Measurements from ENCODE around the gene WDR82. TPM values are rescaled to one million over a fixed set of nuclear protein-coding genes. Genes with fewer than 3 reads are reported as not detected.
A peak's percentile ranks its signal among the peaks of the same experiment; 100 is the strongest.

WDR82 gene
- total RNA-seq, 1 experiment from 2014 or later, result 44.5 TPM

- no peaks in the 10 kb centered on the region for H3K9me2 ChIP-seq (ENCODE audit: insufficient read depth)
- no peaks in the 10 kb centered on the region for H3K27me3 ChIP-seq (ENCODE audit: insufficient read depth, low read depth)
- TF ChIP-seq CTCF (conservative IDR thresholded peaks at IDR 0.05) (no peak), EZH2 (IDR thresholded peaks at IDR 0.05; ENCODE audit: low read depth) (no peak)
- H3K9me3 ChIP-seq (ENCODE audit: insufficient read depth, low read depth), result no peaks in the 10 kb centered on the region
- H3K4me2 ChIP-seq, result no peak overlapping the region
- DNase-seq, result no peak
- no peaks in the 10 kb centered on the region for H3K4me1 ChIP-seq (replicated peaks; ENCODE audit: insufficient read depth)
- ChIA-PET POLR2A (ENCODE audit: unreplicated experiment) (no interaction called here), CTCF (no interaction called here)
- H3K4me3 ChIP-seq, result no peak overlapping the region
- H3F3A ChIP-seq (ENCODE audit: insufficient read depth, low read depth), result 0 out of 2 replicates have a peak, but pooled peaks cover 3% of the 10 kb centered on the region
- no peak overlapping the region for H3K27ac ChIP-seq
- no peak overlapping the region for H2AFZ ChIP-seq
- no peaks in the 10 kb centered on the region; the same call in 1 of the 2 replicates for H3K79me2 ChIP-seq (ENCODE audit: low read depth)
- peaks cover 9% of the 10 kb centered on the region for H4K20me1 ChIP-seq (ENCODE audit: insufficient read depth)
- peaks cover 7% of the 10 kb centered on the region; the same call in 1 of the 2 replicates for H3K36me3 ChIP-seq (ENCODE audit: low read depth)
- intact Hi-C loops (cut with micrococcal nuclease; ENCODE audit: unreplicated experiment), result no loop called here
- BruUV-seq (replicated peaks), result TSS peak; percentile 28
These were observed 49.6 kb downstream of the WDR82 start for GRCh38 chr3:52228751-52229291.

DNA sequence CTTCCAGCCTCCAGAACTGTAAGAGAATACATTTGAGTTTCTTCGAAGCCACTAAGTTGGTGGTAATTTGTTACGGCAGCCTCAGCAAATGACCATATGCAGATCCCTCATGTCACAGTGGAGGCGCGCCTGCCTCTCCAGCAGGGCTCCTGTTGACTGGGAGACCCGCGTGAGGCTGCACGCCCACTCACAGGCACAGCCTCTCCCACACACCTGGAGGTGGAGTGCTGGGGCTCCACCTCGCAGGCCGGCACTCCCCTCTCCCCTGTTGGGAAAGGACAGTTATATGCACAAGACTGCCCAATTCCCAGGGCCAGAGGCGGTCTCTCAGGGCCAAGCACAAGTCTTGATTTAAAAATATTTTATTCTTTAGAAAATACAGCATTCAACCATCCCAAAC, 50.2 kb downstream of the WDR82 start:
- no peak for DNase-seq
- H3K9me3 ChIP-seq (ENCODE audit: insufficient read depth, low read depth), result no peaks in the 10 kb centered on the region
- no peak overlapping the region for H3K27ac ChIP-seq
- H3K4me1 ChIP-seq (replicated peaks; ENCODE audit: insufficient read depth), result no peaks in the 10 kb centered on the region
- no peak overlapping the region for H3K4me3 ChIP-seq
- ChIA-PET POLR2A (ENCODE audit: unreplicated experiment) (no interaction called here), CTCF (no interaction called here)
- H3K4me2 ChIP-seq, result no peak overlapping the region
- no TSS peak for BruUV-seq (replicated peaks)
- H3K27me3 ChIP-seq (ENCODE audit: insufficient read depth, low read depth), result no peaks in the 10 kb centered on the region
- H3K9me2 ChIP-seq (ENCODE audit: insufficient read depth), result no peaks in the 10 kb centered on the region
- no peak for TF ChIP-seq EZH2 (IDR thresholded peaks at IDR 0.05; ENCODE audit: low read depth)
- no peak for TF ChIP-seq CTCF (conservative IDR thresholded peaks at IDR 0.05)
- peaks cover 9% of the 10 kb centered on the region for H4K20me1 ChIP-seq (ENCODE audit: insufficient read depth)
- H2AFZ ChIP-seq, result no peak overlapping the region
- H3K36me3 ChIP-seq (ENCODE audit: low read depth), result peaks cover 7% of the 10 kb centered on the region; the same call in 1 of the 2 replicates
- no peaks in the 10 kb centered on the region; the same call in 1 of the 2 replicates for H3K79me2 ChIP-seq (ENCODE audit: low read depth)
- H3F3A ChIP-seq (ENCODE audit: insufficient read depth, low read depth), result 0 out of 2 replicates have a peak, but pooled peaks cover 3% of the 10 kb centered on the region
- intact Hi-C loops (cut with micrococcal nuclease; ENCODE audit: unreplicated experiment), result no loop called here

DNA sequence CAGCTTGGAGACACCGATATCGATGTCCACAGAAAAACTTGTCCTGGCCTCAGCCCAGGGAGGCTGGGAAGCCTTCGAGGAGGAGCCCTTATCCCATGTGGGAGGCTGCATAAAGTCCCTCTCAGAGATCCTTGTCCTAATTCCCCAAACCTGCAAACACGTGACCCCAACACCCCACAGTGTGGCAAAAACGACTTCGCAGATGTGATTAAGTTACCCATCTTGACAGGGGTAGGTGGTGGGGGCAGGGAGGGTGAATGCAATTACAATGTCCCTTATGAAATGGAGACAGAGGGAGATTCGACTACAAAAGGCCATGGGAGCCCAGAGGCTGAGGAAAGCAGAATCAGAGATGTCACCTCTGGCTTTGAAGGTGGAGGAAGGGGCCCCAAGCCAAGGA, 50.7 kb downstream of the WDR82 start:
- H3K4me2 ChIP-seq, result no peak overlapping the region
- H3K27me3 ChIP-seq (ENCODE audit: insufficient read depth, low read depth), result no peaks in the 10 kb centered on the region
- no peak overlapping the region for H3K4me3 ChIP-seq
- peaks cover 5% of the 10 kb centered on the region for H4K20me1 ChIP-seq (ENCODE audit: insufficient read depth)
- no peak overlapping the region for H2AFZ ChIP-seq
- no peak for TF ChIP-seq CTCF (conservative IDR thresholded peaks at IDR 0.05)
- TF ChIP-seq EZH2 (IDR thresholded peaks at IDR 0.05; ENCODE audit: low read depth), result no peak
- H3F3A ChIP-seq (ENCODE audit: insufficient read depth, low read depth), result 0 out of 2 replicates have a peak, but pooled peaks cover 3% of the 10 kb centered on the region
- no TSS peak for BruUV-seq (replicated peaks)
- H3K4me1 ChIP-seq (replicated peaks; ENCODE audit: insufficient read depth), result no peaks in the 10 kb centered on the region
- no peaks in the 10 kb centered on the region for H3K79me2 ChIP-seq (ENCODE audit: low read depth)
- H3K9me3 ChIP-seq (ENCODE audit: insufficient read depth, low read depth), result no peaks in the 10 kb centered on the region
- CTCF ChIA-PET, result interaction anchor here (1.0 kb wide), 1 partner anchor 10 kb away, joined by 5 read pairs; no protein-coding TSS in a partner anchor
- no peaks in the 10 kb centered on the region for H3K9me2 ChIP-seq (ENCODE audit: insufficient read depth)
- DNase-seq, result no peak
- no peak overlapping the region for H3K27ac ChIP-seq
- POLR2A ChIA-PET (ENCODE audit: unreplicated experiment), result no interaction called here
- H3K36me3 ChIP-seq (ENCODE audit: low read depth), result peaks cover 7% of the 10 kb centered on the region; the same call in 1 of the 2 replicates
- intact Hi-C loops (cut with micrococcal nuclease; ENCODE audit: unreplicated experiment), result no loop called here
